H9 (cell line): ENCODE measurements around the gene TMEM163. TPM values are rescaled to one million over a fixed set of nuclear protein-coding genes. Genes with fewer than 3 reads are reported as not detected.

Source experiments
- DNase-seq: peaks from one replicate; pipeline ENCODE4 v3.0.0-alpha.2; 2017
- H2AFZ ChIP-seq: one replicate; pipeline ENCODE4 v1.6.1; 2013; ENCODE audit warnings: mild to moderate bottlenecking, low read length, control low read depth, moderate library complexity
- H2AK5ac ChIP-seq: 2 replicates; pipeline ENCODE4 v1.6.1; 2013; ENCODE audit warnings: low read length, control low read depth, mixed read lengths; ENCODE audit not compliant: insufficient read length
- H2BK120ac ChIP-seq: one replicate; pipeline ENCODE4 v1.6.1; 2013; ENCODE audit warnings: low read depth, mild to moderate bottlenecking, low read length, control low read depth, inconsistent platforms; ENCODE audit not compliant: poor library complexity, severe bottlenecking
- H2BK12ac ChIP-seq: 2 replicates; pipeline ENCODE4 v1.6.1; 2013; ENCODE audit warnings: low read length, control low read depth, mixed read lengths, low read depth; ENCODE audit not compliant: insufficient read length
- H2BK15ac ChIP-seq: 2 replicates; pipeline ENCODE4 v1.6.1; 2013; ENCODE audit warnings: low read depth, low read length, control low read depth
- H2BK20ac ChIP-seq: one replicate; pipeline ENCODE4 v1.6.1; 2013; ENCODE audit warnings: low read depth, mild to moderate bottlenecking, low read length, control low read depth, inconsistent platforms; ENCODE audit not compliant: poor library complexity, severe bottlenecking
- H2BK5ac ChIP-seq: 2 replicates; pipeline ENCODE4 v1.6.1; 2013; ENCODE audit warnings: low read length, control low read depth, mixed read lengths; ENCODE audit not compliant: insufficient read length
- H3K14ac ChIP-seq: 2 replicates; pipeline ENCODE4 v1.6.1; 2013; ENCODE audit warnings: low read length, control low read depth; ENCODE audit not compliant: insufficient read depth
- H3K18ac ChIP-seq: 2 replicates; pipeline ENCODE4 v1.6.1; 2013; ENCODE audit warnings: low read depth, mild to moderate bottlenecking, mixed read lengths, low read length, control low read depth; ENCODE audit not compliant: insufficient read length
- H3K23ac ChIP-seq: 2 replicates; pipeline ENCODE4 v1.6.1; 2013; ENCODE audit warnings: low read length, control low read depth, mixed read lengths, low read depth; ENCODE audit not compliant: insufficient read length
- H3K23me2 ChIP-seq: 2 replicates; pipeline ENCODE4 v1.6.1; 2013; ENCODE audit warnings: low read depth, mild to moderate bottlenecking, mixed read lengths, low read length, control low read depth; ENCODE audit not compliant: insufficient read length, poor library complexity, severe bottlenecking
- H3K27ac ChIP-seq: 2 replicates; pipeline ENCODE4 v1.5.1; 2013; ENCODE audit warnings: low read length, control low read depth, mixed read lengths, low read depth; ENCODE audit not compliant: insufficient read length
- H3K27me3 ChIP-seq: 2 replicates; pipeline ENCODE4 v1.6.1; 2013; ENCODE audit warnings: low read length, control low read depth, inconsistent platforms; ENCODE audit not compliant: insufficient read depth
- H3K4ac ChIP-seq: 2 replicates; pipeline ENCODE4 v1.6.1; 2013; ENCODE audit warnings: low read depth, mild to moderate bottlenecking, control low read depth, inconsistent platforms, low read length, moderate library complexity
- H3K4me1 ChIP-seq: 2 replicates; pipeline ENCODE4 v1.6.1; 2013; ENCODE audit warnings: low read length, control low read depth, inconsistent platforms; ENCODE audit not compliant: insufficient read depth
- H3K4me2 ChIP-seq: 2 replicates; pipeline ENCODE4 v1.6.1; 2013; ENCODE audit warnings: low read length, control low read depth, mixed read lengths; ENCODE audit not compliant: insufficient read length, insufficient read depth
- H3K56ac ChIP-seq: 2 replicates; pipeline ENCODE4 v1.6.1; 2013; ENCODE audit warnings: low read depth, mild to moderate bottlenecking, mixed read lengths, low read length, control low read depth; ENCODE audit not compliant: insufficient read length
- H3K79me1 ChIP-seq: 2 replicates; pipeline ENCODE4 v1.6.1; 2013; ENCODE audit warnings: low read depth, mild to moderate bottlenecking, moderate library complexity, low read length, control low read depth, inconsistent platforms; ENCODE audit not compliant: insufficient read depth, poor library complexity, severe bottlenecking
- H3K79me2 ChIP-seq: 2 replicates; pipeline ENCODE4 v1.6.1; 2013; ENCODE audit warnings: low read length, control low read depth, inconsistent platforms; ENCODE audit not compliant: insufficient read depth
- H3K9ac ChIP-seq: 2 replicates; pipeline ENCODE4 v1.6.1; 2013; ENCODE audit warnings: low read length, control low read depth, mixed read lengths; ENCODE audit not compliant: insufficient read length; ENCODE audit errors: extremely low read depth
- H3K9me3 ChIP-seq: one replicate; pipeline ENCODE4 v1.6.1; 2013; ENCODE audit warnings: low read depth, low read length, inconsistent platforms; ENCODE audit not compliant: control insufficient read depth
- H3T11ph ChIP-seq: one replicate; pipeline ENCODE4 v1.6.1; 2013; ENCODE audit warnings: mild to moderate bottlenecking, low read length, control low read depth, inconsistent platforms
- H4K20me1 ChIP-seq: one replicate; pipeline ENCODE4 v1.6.1; 2013; ENCODE audit not compliant: control insufficient read depth, insufficient read length, insufficient read depth
- H4K5ac ChIP-seq: 2 replicates; pipeline ENCODE4 v1.6.1; 2013; ENCODE audit warnings: low read depth, mild to moderate bottlenecking, mixed read lengths, low read length, control low read depth; ENCODE audit not compliant: insufficient read length
- H4K8ac ChIP-seq: replicated peaks from 2 replicates; pipeline ENCODE4 v1.6.1; 2013; ENCODE audit warnings: low read length, control low read depth, mixed read lengths, low read depth; ENCODE audit not compliant: insufficient read length
- H4K91ac ChIP-seq: 2 replicates; pipeline ENCODE4 v1.6.1; 2013; ENCODE audit warnings: low read depth, mild to moderate bottlenecking, moderate library complexity, mixed read lengths, low read length, control low read depth; ENCODE audit not compliant: insufficient read length
- H3K27ac Mint-ChIP-seq, 3 experiments: 2 replicates in 2 of 3; 3 replicates in 1 of 3; pipeline ENCODE4 v1.8.0; 2020 to 2021; ENCODE audit warnings: mixed read lengths in 3 of 3, mild to moderate bottlenecking in 1 of 3, moderate library complexity in 1 of 3
- H3K27me3 Mint-ChIP-seq: 2 replicates; pipeline ENCODE4 v1.8.0; 2021; ENCODE audit warnings: low read depth, mild to moderate bottlenecking, moderate library complexity, mixed read lengths
- H3K36me3 Mint-ChIP-seq, 3 experiments: 2 replicates in 2 of 3; 3 replicates in 1 of 3; pipeline ENCODE4 v1.8.0; 2020 to 2021; ENCODE audit warnings: low read depth in 3 of 3, mixed read lengths in 3 of 3; ENCODE audit not compliant: insufficient read depth in 1 of 3
- H3K4me1 Mint-ChIP-seq, 2 experiments: 2 replicates each; pipeline ENCODE4 v1.8.0; 2020; ENCODE audit warnings: mixed read lengths in 2 of 2
- H3K4me3 Mint-ChIP-seq, 2 experiments: 2 replicates in 1 of 2; 3 replicates in 1 of 2; pipeline ENCODE4 v1.8.0; 2020 to 2021; ENCODE audit warnings: mild to moderate bottlenecking in 2 of 2, mixed read lengths in 2 of 2, moderate library complexity in 1 of 2
- H3K9me3 Mint-ChIP-seq, 2 experiments: 2 replicates in 1 of 2; 3 replicates in 1 of 2; pipeline ENCODE4 v1.8.0; 2020; ENCODE audit warnings: mild to moderate bottlenecking in 2 of 2, mixed read lengths in 2 of 2, moderate library complexity in 1 of 2
- CTCF ChIP-seq: fragments of 200-600 bp; sonication (generic); conservative IDR thresholded peaks from 3 replicates; pipeline ENCODE4 v1.8.0; 2021; ENCODE audit warnings: antibody characterized with exemption, mild to moderate bottlenecking
- WGBS: extraction: QIAGEN DNeasy Blood & Tissue Kit; methylation state at CpG from one replicate; pipeline ENCODE4 v1.1.7; 2013; ENCODE audit warnings: missing lambda C conversion rate, low lambda C conversion rate, mixed read lengths; ENCODE audit not compliant: insufficient read length; ENCODE audit errors: extremely low coverage; 5-methylcytosine and 5-hydroxymethylcytosine counted together
- total RNA-seq: library from RNA; stranded (reverse); gene quantifications from 2 replicates; pipeline ENCODE4 v1.2.1, GENCODE V29; 2021

The TMEM163 gene
- total RNA-seq, 1 experiment from 2014 or later, result 0.39 TPM

GRCh38 chr2:134667081-134667480 lies 51.7 kb downstream of the TMEM163 start:
- Histone ChIP-seq H2BK120ac (no peak overlapping the region), H3T11ph (no peak overlapping the region), H3K27me3 (no peaks in the 10 kb centered on the region), H4K20me1 (peaks cover 2% of the 10 kb centered on the region), H3K4me2 (no peak overlapping the region), H2BK12ac (no peak overlapping the region), H3K4ac (no peak overlapping the region), H4K91ac (no peak overlapping the region), H4K5ac (no peak overlapping the region), H3K79me2 (no peaks in the 10 kb centered on the region; the same call in 1 of the 2 replicates), H2AFZ (no peak overlapping the region), H3K79me1 (no peaks in the 10 kb centered on the region), H3K56ac (no peak overlapping the region), H3K9me3 (no peaks in the 10 kb centered on the region), H2BK5ac (no peak overlapping the region), H3K9ac (no peak overlapping the region), H2BK20ac (no peak overlapping the region), H2BK15ac (no peak overlapping the region), H3K23me2 (no peaks in the 10 kb centered on the region), H2AK5ac (no peak overlapping the region), H4K8ac (no peak overlapping the region), H3K14ac (no peak overlapping the region), H3K23ac (no peak overlapping the region), H3K27ac (no peak overlapping the region), H3K4me1 (peaks cover 3% of the 10 kb centered on the region; the same call in 1 of the 2 replicates), H3K18ac (no peak overlapping the region)
- no peak for TF ChIP-seq CTCF
- no peaks in the 10 kb centered on the region; a peak in 1 of 5 replicates for H3K9me3 Mint-ChIP-seq
- no peak overlapping the region for H3K27ac Mint-ChIP-seq
- peaks cover 11 to 15% of the 10 kb centered on the region in 2 experiments for H3K4me1 Mint-ChIP-seq
- WGBS, result no CpG with 5 or more reads among the region's 4 CpGs
- DNase-seq, result no peak
- no peaks in the 10 kb centered on the region; a peak in 1 of 7 replicates for H3K36me3 Mint-ChIP-seq
- peaks cover 15% of the 10 kb centered on the region for H3K27me3 Mint-ChIP-seq
- no peak overlapping the region for H3K4me3 Mint-ChIP-seq
